Neuronal stem cell (in vitro differentiated cells): ENCODE measurements around the gene PSMC5.

Experiments used
- DNase-seq: peaks from one replicate; pipeline ENCODE4 v3.0.0-alpha.2; 2013; ENCODE audit warnings: low spot score
- H2AFZ ChIP-seq: one replicate; pipeline ENCODE4 v1.6.1; 2013; ENCODE audit warnings: mild to moderate bottlenecking, low read length, inconsistent platforms
- H2AK5ac ChIP-seq: 2 replicates; pipeline ENCODE4 v1.6.1; 2013; ENCODE audit warnings: low read depth, mild to moderate bottlenecking, inconsistent platforms, low read length, moderate library complexity, mixed read lengths
- H2BK120ac ChIP-seq: 2 replicates; pipeline ENCODE4 v1.6.1; 2013; ENCODE audit warnings: low read depth, mild to moderate bottlenecking, inconsistent platforms, low read length, moderate library complexity, mixed read lengths
- H2BK12ac ChIP-seq: one replicate; pipeline ENCODE4 v1.6.1; 2013; ENCODE audit warnings: low read length, inconsistent platforms
- H2BK15ac ChIP-seq: 2 replicates; pipeline ENCODE4 v1.6.1; 2013; ENCODE audit warnings: mild to moderate bottlenecking, low read length, inconsistent platforms, mixed read lengths
- H2BK5ac ChIP-seq: one replicate; pipeline ENCODE4 v1.6.1; 2013; ENCODE audit warnings: inconsistent platforms, mild to moderate bottlenecking, low read length, moderate library complexity
- H3K14ac ChIP-seq: one replicate; pipeline ENCODE4 v1.6.1; 2013; ENCODE audit warnings: low read length, inconsistent platforms
- H3K18ac ChIP-seq: 2 replicates; pipeline ENCODE4 v1.6.1; 2013; ENCODE audit warnings: low read length, inconsistent platforms
- H3K23ac ChIP-seq: 2 replicates; pipeline ENCODE4 v1.6.1; 2013; ENCODE audit warnings: low read depth, mild to moderate bottlenecking, mixed read lengths, low read length, inconsistent platforms; ENCODE audit not compliant: poor library complexity
- H3K27ac ChIP-seq: replicated peaks from 3 replicates; pipeline ENCODE4 v1.5.1; 2013; ENCODE audit warnings: low read length, inconsistent platforms
- H3K27me3 ChIP-seq, 3 experiments: 2 replicates each; pipeline ENCODE4 v1.6.1; 2013; ENCODE audit warnings: low read length in 3 of 3, mild to moderate bottlenecking in 2 of 3, inconsistent platforms in 1 of 3, low read depth in 1 of 3, mixed read lengths in 1 of 3, moderate library complexity in 1 of 3; ENCODE audit not compliant: control insufficient read depth in 3 of 3, insufficient read depth in 3 of 3
- H3K36me3 ChIP-seq, 2 donors: replicated peaks in 1 of 2; 2 replicates each; pipeline ENCODE4 v1.6.1; 2013; ENCODE audit warnings: low read length in 2 of 2; ENCODE audit not compliant: control insufficient read depth in 2 of 2, insufficient read depth in 2 of 2
- H3K4ac ChIP-seq: 2 replicates; pipeline ENCODE4 v1.6.1; 2013; ENCODE audit warnings: inconsistent platforms, mild to moderate bottlenecking, low read length, moderate library complexity
- H3K4me1 ChIP-seq, 2 donors: 1 replicate in 1 of 2; 2 replicates in 1 of 2; pipeline ENCODE4 v1.6.1; 2013; ENCODE audit warnings: low read length in 2 of 2, low read depth in 1 of 2; ENCODE audit not compliant: control insufficient read depth in 2 of 2, insufficient read depth in 1 of 2
- H3K4me2 ChIP-seq: one replicate; pipeline ENCODE4 v1.6.1; 2013; ENCODE audit warnings: mild to moderate bottlenecking, low read length, inconsistent platforms; ENCODE audit not compliant: insufficient read depth, poor library complexity, severe bottlenecking
- H3K4me3 ChIP-seq, 2 donors: 2 replicates each; pipeline ENCODE4 v1.5.1; 2013; ENCODE audit warnings: low read length in 2 of 2, mild to moderate bottlenecking in 2 of 2, inconsistent platforms in 1 of 2, moderate library complexity in 1 of 2
- H3K79me1 ChIP-seq: one replicate; pipeline ENCODE4 v1.6.1; 2013; ENCODE audit warnings: low read depth, mild to moderate bottlenecking, inconsistent platforms, low read length, moderate library complexity
- H3K9ac ChIP-seq: one replicate; pipeline ENCODE4 v1.6.1; 2013; ENCODE audit warnings: mild to moderate bottlenecking, low read depth, low read length, inconsistent platforms; ENCODE audit not compliant: poor library complexity
- H3K9me3 ChIP-seq, 2 donors: replicated peaks in 1 of 2; 2 replicates each; pipeline versions ENCODE3 to v1.6.1; 2013; ENCODE audit warnings: low read length in 2 of 2, mild to moderate bottlenecking in 2 of 2, inconsistent platforms in 1 of 2, low read depth in 1 of 2, mixed read lengths in 1 of 2, moderate library complexity in 1 of 2; ENCODE audit not compliant: control insufficient read depth in 2 of 2, insufficient read depth in 1 of 2
- H4K8ac ChIP-seq: one replicate; pipeline ENCODE4 v1.6.1; 2013; ENCODE audit warnings: low read depth, mild to moderate bottlenecking, inconsistent platforms, low read length, moderate library complexity
- H4K91ac ChIP-seq: one replicate; pipeline ENCODE4 v1.6.1; 2013; ENCODE audit warnings: low read length, low read depth, mild to moderate bottlenecking, inconsistent platforms; ENCODE audit not compliant: poor library complexity
- WGBS, 2 donors: extraction: QIAGEN DNeasy Blood & Tissue Kit; methylation state at CpG; one replicate each; pipeline ENCODE4 v1.1.7; 2013; ENCODE audit warnings: missing lambda C conversion rate in 2 of 2, mixed read lengths in 1 of 2; ENCODE audit not compliant: insufficient read length in 2 of 2, insufficient replicate concordance in 1 of 2; ENCODE audit errors: extremely low coverage in 2 of 2; 5-methylcytosine and 5-hydroxymethylcytosine counted together

The PSMC5 gene

GRCh38 chr17:63816669-63817068 lies 10.6 kb upstream of the PSMC5 start:
- no peaks in the 10 kb centered on the region for H3K9me3 ChIP-seq
- H2AK5ac ChIP-seq, result no peak overlapping the region
- H4K91ac ChIP-seq, result no peak overlapping the region
- no peak overlapping the region for H3K18ac ChIP-seq
- no peak for DNase-seq
- H3K27ac ChIP-seq, result no peak overlapping the region
- H3K23ac ChIP-seq, result no peak overlapping the region
- no peaks in the 10 kb centered on the region for H3K4me1 ChIP-seq
- no peak overlapping the region for H3K9ac ChIP-seq
- H2AFZ ChIP-seq, result no peak overlapping the region
- no peak overlapping the region for H2BK120ac ChIP-seq
- no peak overlapping the region for H2BK15ac ChIP-seq
- H3K4me3 ChIP-seq, result no peak overlapping the region
- no peak overlapping the region for H4K8ac ChIP-seq
- H2BK12ac ChIP-seq, result no peak overlapping the region
- peaks cover 3% of the 10 kb centered on the region for H3K79me1 ChIP-seq
- no peak overlapping the region for H3K4me2 ChIP-seq
- no peak overlapping the region for H3K14ac ChIP-seq
- H3K4ac ChIP-seq, result no peak overlapping the region
- H2BK5ac ChIP-seq, result no peak overlapping the region
- H3K27me3 ChIP-seq, result no peaks in the 10 kb centered on the region
- no CpG with 5 or more reads among the region's 4 CpGs for WGBS, 2 donors
- H3K36me3 ChIP-seq, result peaks cover 70 to 100% of the 10 kb centered on the region in 2 donors

GRCh38 chr17:63817736-63818385 lies 9.4 kb upstream of the PSMC5 start:
- Histone ChIP-seq H3K18ac (no peak overlapping the region), H3K36me3 (peaks cover 71 to 100% of the 10 kb centered on the region in 2 donors), H3K4me1 (no peaks in the 10 kb centered on the region), H3K4me3 (no peak overlapping the region), H4K8ac (no peak overlapping the region), H3K9ac (peak overlapping the region; percentile 10), H2AFZ (no peak overlapping the region), H2AK5ac (no peak overlapping the region), H2BK12ac (no peak overlapping the region), H4K91ac (no peak overlapping the region), H2BK15ac (no peak overlapping the region), H3K23ac (no peak overlapping the region), H3K27me3 (no peaks in the 10 kb centered on the region), H2BK120ac (no peak overlapping the region), H3K14ac (no peak overlapping the region), H3K4ac (no peak overlapping the region), H3K79me1 (peaks cover 3% of the 10 kb centered on the region), H2BK5ac (no peak overlapping the region), H3K9me3 (no peaks in the 10 kb centered on the region), H3K4me2 (no peak overlapping the region), H3K27ac (no peak overlapping the region)
- WGBS, 2 donors, result no CpG with 5 or more reads among the region's 27 CpGs
- no peak for DNase-seq

GRCh38 chr17:63819131-63819530 lies 8.1 kb upstream of the PSMC5 start:
- H4K91ac ChIP-seq, result no peak overlapping the region
- H2AFZ ChIP-seq, result no peak overlapping the region
- no peak overlapping the region for H3K18ac ChIP-seq
- H3K4me1 ChIP-seq, result no peaks in the 10 kb centered on the region
- H3K27ac ChIP-seq, result no peak overlapping the region
- H3K14ac ChIP-seq, result no peak overlapping the region
- peaks cover 72 to 100% of the 10 kb centered on the region in 2 donors for H3K36me3 ChIP-seq
- no peak overlapping the region for H3K4ac ChIP-seq
- no peak overlapping the region for H3K9ac ChIP-seq
- H2AK5ac ChIP-seq, result no peak overlapping the region
- no peak overlapping the region for H2BK15ac ChIP-seq
- WGBS, 2 donors, result 100% methylated on average over 1 of the region's 6 CpGs; no CpG with 5 or more reads in 1 of the 2 donors
- no peak overlapping the region for H4K8ac ChIP-seq
- H3K79me1 ChIP-seq, result peaks cover 3% of the 10 kb centered on the region
- H3K4me2 ChIP-seq, result no peak overlapping the region
- H3K23ac ChIP-seq, result no peak overlapping the region
- H2BK12ac ChIP-seq, result no peak overlapping the region
- H3K9me3 ChIP-seq, result no peaks in the 10 kb centered on the region
- DNase-seq, result no peak
- no peaks in the 10 kb centered on the region for H3K27me3 ChIP-seq
- H2BK5ac ChIP-seq, result no peak overlapping the region
- no peak overlapping the region for H3K4me3 ChIP-seq
- H2BK120ac ChIP-seq, result no peak overlapping the region

- Histone ChIP-seq H3K27ac (no peak overlapping the region), H2BK15ac (no peak overlapping the region), H2AFZ (no peak overlapping the region), H3K4me3 (no peak overlapping the region), H3K4me1 (no peaks in the 10 kb centered on the region), H3K18ac (no peak overlapping the region), H3K9ac (no peak overlapping the region), H3K9me3 (no peaks in the 10 kb centered on the region), H3K14ac (no peak overlapping the region), H3K4ac (no peak overlapping the region), H2BK5ac (no peak overlapping the region), H3K4me2 (no peak overlapping the region), H3K27me3 (no peaks in the 10 kb centered on the region), H3K79me1 (peaks cover 3% of the 10 kb centered on the region), H3K36me3 (peaks cover 74 to 100% of the 10 kb centered on the region in 2 donors), H4K91ac (no peak overlapping the region), H4K8ac (no peak overlapping the region), H2BK12ac (no peak overlapping the region), H2BK120ac (no peak overlapping the region), H3K23ac (no peak overlapping the region), H2AK5ac (no peak overlapping the region)
- DNase-seq, result no peak
- WGBS, 2 donors, result no CpG with 5 or more reads among the region's 21 CpGs
These were observed 7.4 kb upstream of the PSMC5 start for GRCh38 chr17:63819585-63820537.
